GM21529 (cell line): ENCODE measurements around the gene FBXO47.
"Not testable (repeated sequence)": the region's sequence is repeated elsewhere in the genome, so short reads cannot be mapped to it uniquely, and the experiment has no call there.

Experiments
- ATAC-seq: cut with Tn5 transposase; IDR thresholded peaks from one replicate; pipeline ENCODE4 v1.9.1; 2021; ENCODE audit not compliant: unreplicated experiment

The FBXO47 gene

GRCh38 chr17:38925263-38925995 lies 41.8 kb downstream of the FBXO47 start, which contains the start of gene LASP1NB:
Gene LASP1NB (plus strand): TSS chr17:38925614.
- no peak for ATAC-seq

- ATAC-seq = no peak
Observed at GRCh38 chr17:38922538-38923297, 44.5 kb downstream of the FBXO47 start.

- ATAC-seq = no peak
Observed at GRCh38 chr17:38921756-38922411, 45.3 kb downstream of the FBXO47 start.

DNA sequence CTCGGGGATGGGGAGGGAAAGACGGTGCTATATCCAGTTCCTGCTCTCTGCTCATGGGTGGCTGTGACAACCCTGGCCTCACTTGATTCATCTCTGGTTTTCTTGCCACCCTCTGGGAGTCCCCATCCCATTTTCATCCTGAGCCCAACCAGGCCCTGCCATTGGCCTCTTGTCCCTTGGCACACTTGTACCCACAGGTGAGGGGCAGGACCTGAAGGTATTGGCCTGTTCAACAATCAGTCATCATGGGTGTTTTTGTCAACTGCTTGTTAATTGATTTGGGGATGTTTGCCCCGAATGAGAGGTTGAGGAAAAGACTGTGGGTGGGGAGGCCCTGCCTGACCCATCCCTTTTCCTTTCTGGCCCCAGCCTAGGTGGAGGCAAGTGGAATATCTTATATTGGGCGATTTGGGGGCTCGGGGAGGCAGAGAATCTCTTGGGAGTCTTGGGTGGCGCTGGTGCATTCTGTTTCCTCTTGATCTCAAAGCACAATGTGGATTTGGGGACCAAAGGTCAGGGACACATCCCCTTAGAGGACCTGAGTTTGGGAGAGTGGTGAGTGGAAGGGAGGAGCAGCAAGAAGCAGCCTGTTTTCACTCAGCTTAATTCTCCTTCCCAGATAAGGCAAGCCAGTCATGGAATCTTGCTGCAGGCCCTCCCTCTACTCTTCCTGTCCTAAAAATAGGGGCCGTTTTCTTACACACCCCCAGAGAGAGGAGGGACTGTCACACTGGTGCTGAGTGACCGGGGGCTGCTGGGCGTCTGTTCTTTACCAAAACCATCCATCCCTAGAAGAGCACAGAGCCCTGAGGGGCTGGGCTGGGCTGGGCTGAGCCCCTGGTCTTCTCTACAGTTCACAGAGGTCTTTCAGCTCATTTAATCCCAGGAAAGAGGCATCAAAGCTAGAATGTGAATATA lies 46.6 kb downstream of the FBXO47 start:
- ATAC-seq = no peak

GRCh38 chr17:38919316-38920078 lies 47.7 kb downstream of the FBXO47 start:
- ATAC-seq = no peak

DNA sequence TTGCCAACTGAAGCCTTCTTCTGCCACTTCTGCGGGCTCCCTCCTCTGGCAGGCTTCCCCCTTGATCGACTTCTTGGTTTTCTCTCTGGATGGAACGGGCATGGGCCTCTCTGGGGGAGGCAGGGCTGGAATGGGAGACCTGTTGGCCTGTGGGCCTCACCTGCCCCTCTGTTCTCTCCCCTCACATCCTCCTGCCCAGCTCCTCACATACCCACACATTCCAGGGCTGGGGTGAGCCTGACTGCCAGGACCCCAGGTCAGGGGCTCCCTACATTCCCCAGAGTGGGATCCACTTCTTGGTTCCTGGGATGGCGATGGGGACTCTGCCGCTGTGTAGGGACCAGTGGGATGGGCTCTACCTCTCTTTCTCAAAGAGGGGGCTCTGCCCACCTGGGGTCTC lies 48.3 kb downstream of the FBXO47 start:
- no peak for ATAC-seq

DNA sequence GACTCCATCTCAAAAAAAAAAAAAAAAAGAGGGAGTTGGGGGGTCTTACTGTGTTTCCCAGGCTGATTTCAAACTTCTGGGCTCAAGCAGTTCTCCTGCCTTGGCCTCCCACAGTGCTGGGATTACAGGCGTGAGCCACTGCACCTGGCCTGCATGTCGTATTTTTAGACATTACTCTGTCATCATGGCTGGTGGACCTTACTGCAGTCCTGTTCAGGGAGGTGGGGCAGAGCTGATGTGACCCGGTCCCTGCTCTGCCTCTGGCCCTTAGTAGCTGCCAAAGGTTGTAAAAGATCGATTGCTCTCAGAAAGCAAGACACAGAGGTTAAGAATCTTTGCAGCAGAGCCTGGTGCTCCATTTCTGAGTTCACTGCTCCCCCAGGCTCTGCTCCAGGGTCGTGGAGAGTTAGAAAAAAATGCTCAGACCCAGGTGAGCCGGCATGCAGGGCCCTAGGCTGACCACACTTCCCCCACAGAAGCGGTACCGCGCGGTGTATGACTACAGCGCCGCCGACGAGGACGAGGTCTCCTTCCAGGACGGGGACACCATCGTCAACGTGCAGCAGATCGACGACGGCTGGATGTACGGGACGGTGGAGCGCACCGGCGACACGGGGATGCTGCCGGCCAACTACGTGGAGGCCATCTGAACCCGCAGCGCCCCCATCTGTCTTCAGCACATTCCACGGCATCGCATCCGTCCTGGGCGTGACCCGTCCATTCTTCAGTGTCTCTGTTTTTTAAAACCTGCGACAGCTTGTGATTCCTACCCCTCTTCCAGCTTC lies 48.9 kb downstream of the FBXO47 start:
- ATAC-seq = no peak

GRCh38 chr17:38917259-38917658 lies 49.9 kb downstream of the FBXO47 start:
- ATAC-seq = no peak

GRCh38 chr17:38916771-38917170 lies 50.4 kb downstream of the FBXO47 start:
- ATAC-seq = no peak

DNA sequence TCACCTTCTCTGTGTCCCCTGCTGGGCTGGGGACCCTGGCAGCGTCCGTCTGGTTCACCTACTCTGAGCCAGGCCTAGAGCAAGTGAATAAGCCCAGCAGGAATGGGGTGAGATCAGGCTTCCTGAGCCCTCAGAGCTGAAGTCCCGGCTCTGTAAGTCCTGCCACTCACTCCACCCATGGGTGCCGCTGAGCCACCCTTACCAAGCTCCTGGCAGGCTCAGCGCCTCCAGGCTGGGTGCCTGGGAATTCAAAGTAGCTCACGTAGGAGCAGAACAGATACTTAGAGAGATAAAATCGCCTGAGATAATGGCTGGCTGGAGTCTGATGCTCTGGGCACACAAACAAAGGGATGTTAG lies 51.6 kb downstream of the FBXO47 start:
- no peak for ATAC-seq

GRCh38 chr17:38914741-38915638 lies 52.2 kb downstream of the FBXO47 start:
- no peak for ATAC-seq

DNA sequence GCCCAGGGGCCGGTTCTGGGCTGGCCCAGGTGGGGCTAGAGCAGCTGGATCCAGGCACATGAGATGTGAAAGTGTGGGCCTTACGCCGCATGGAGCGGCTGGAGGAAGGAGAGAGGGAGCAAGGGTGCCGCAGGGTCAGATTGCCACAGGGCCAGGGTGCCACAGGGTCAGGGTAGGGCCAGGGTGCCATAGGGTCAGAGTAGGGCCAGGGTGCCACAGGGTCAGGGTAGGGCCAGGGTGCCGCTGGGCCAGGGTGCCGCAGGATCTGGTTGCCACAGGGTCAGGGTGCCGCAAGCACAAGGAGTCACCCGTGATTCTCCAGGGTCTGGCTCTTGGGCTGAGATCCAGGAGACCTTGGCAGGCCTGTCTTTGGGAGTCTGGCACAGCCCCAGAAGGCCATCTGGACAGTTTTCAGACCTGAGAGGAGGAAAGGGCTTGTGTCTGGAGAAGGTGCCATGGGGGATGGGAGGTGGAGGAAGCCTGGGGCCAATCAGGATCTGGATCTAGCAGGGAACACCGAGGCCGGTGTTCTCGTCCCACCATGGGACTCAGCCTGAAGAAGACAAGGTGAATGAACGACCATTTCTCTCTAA lies 54.9 kb downstream of the FBXO47 start:
- ATAC-seq = no peak

DNA sequence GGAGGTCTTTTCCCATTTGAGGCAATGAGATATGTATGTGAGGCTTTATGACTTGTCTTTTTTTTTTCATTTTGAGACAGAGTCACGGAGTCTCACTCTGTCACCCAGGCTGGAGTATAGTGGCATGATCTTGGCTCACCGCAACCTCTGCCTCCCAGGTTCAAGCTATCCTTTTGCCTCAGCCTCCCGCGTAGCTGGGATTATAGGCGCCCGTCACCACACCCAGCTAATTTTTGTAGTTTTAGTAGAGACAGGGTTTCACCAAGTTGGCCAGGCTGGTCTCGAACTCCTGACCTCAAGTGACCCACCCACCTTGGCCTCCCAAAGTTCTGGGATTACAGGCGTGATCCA lies 55.5 kb downstream of the FBXO47 start:
- not testable (repeated sequence) for ATAC-seq

DNA sequence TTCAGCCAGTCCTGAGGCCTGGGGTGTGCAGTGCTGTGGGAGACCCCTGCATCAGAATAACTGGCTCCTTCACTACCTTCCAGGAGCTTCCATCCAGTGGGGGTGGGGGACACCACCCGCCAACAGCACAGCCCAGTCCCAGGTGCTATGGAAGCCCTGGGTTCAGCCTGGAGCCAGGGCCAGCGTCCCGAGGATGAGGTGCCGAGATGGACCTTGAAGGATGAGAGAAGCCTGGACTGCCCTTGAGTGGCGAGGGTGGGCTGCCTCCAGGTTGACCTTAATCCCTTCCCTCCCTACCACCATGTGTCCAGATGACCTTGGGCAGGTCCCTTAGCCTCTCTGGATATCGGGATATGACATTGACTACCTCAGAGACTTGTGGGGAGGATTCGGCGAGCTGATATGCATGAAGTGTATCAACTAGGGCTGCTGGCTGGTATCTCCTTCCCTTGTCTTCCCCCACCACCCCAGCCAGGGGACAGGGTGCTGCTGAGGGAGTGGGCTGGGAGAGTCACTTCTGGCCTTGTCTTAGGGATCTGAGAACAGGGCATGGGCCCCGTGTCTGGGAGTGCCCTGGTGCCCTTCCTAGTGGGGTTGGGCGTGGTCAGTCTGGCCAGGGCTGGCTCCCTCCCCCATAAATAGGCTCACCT lies 56.0 kb downstream of the FBXO47 start:
- no peak for ATAC-seq

- no peak for ATAC-seq
Observed at GRCh38 chr17:38910325-38910724, 56.9 kb downstream of the FBXO47 start.

DNA sequence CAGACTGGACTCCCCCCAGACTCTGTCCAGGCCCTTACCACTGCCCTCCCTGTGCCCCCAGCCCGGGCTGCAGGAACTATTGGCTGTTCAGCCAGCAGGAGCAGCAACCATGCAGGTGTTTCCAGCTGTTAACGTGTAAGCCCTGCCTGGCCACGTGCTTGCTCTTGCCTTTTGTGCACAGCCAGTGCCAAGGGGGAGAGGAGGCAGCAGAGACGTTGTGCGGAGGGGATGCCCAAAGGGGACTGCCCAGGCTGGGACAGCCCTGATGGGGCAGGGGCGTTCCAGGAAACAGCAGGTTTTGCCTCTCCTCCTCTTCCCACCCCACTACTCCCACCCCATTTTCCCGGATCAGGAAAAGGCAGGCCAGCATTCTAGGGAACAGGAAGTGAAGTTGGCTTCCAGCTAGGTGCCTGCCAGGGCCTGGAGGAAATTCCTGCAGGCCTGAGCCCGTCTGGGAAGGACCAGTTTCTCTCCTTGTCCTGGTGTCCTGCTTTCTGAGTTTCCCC lies 58.5 kb downstream of the FBXO47 start:
- no peak for ATAC-seq

DNA sequence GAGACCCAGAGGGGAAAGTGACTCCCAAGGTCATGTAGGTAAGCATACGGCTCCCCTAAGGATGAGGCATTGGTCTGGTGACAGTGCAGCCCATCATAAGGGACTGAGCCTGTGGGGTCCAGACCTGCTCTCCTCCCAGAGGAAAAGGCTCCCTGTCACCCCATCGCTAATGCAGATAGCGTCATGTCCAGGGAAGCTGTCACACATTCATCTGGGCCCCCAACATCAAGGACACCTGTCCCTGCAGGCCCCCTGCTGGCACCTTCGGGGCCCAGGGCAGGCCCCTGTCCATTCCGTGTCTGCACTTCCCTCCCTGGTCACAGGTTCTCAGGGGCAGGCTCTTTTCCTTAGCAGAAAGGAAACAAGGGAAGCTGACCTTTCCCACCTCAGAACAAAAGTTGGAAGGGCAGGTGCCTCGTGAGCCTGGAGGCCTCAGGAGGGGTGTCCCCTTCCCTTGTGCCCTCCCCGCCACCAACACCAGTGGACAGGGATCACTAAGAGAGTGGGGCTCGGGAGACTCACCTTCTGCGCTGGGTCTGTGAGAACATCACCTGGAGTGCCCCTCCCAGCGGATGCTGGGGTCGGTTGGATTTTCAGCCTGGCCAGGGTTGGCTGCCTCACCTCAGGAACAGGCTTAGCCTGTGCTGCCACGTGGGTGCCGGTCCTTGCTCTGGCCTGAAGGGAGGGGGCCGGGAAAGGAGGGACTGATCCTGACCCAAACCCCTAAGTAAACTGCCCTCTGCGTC lies 59.1 kb downstream of the FBXO47 start:
- ATAC-seq = no peak
